CD4-positive, alpha-beta T cell treated with Interleukin-6 for 4 hours (primary cell): ENCODE measurements around the gene CDC42.
A peak's percentile ranks its signal among the peaks of the same experiment; 100 is the strongest.

Source experiments
- DNase-seq: peaks from one replicate; pipeline ENCODE4 v3.0.0-alpha.2; 2020; ENCODE audit warnings: mixed read lengths

CDC42 gene

GRCh38 chr1:22076346-22076745 lies 23.8 kb downstream of the CDC42 start:
- no peak for DNase-seq

GRCh38 chr1:22077728-22078127 lies 25.2 kb downstream of the CDC42 start:
- no peak for DNase-seq

DNA sequence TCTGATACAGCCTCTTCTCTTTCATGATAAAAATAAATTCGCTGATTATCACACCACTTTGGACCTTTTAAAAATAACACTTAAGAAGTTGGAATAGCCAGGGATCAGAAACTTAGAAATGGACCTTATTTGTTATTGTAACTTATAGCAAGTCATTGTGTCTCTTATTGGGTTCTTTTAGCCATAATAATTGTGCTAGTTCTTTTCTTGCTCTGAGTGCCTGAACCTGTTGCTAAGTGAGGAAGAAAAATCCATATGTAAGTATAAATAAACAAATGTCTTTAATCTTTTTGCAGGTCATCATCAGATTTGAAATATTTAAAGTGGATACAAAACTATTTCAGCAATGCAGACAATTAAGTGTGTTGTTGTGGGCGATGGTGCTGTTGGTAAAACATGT lies 25.6 kb downstream of the CDC42 start:
- no peak for DNase-seq

GRCh38 chr1:22080191-22080590 lies 27.7 kb downstream of the CDC42 start:
- DNase-seq = no peak

GRCh38 chr1:22088331-22088730 lies 35.8 kb downstream of the CDC42 start:
- no peak for DNase-seq

DNA sequence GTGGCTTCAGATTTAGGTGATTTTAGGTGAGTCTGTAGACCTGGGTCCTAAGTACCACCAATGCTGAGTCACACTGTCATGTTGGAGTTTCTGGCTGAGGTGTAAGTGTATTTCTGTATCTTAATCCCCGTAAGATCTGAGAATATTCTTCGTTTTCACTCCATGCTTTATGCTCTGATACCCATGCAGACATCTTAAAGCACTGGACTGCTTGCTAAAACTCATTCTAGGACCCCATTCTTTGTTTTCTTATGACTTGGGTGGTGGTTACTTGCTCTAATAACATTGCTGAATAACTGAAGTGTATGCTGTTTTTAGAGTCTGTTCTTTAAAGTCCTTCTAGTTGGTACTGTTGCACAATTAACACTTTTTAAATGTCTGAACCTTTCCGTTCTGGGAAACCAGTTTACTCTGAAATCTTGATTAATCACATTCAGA lies 36.6 kb downstream of the CDC42 start:
- no peak for DNase-seq

GRCh38 chr1:22089787-22090186 lies 37.3 kb downstream of the CDC42 start:
- peak; percentile 20 for DNase-seq

DNA sequence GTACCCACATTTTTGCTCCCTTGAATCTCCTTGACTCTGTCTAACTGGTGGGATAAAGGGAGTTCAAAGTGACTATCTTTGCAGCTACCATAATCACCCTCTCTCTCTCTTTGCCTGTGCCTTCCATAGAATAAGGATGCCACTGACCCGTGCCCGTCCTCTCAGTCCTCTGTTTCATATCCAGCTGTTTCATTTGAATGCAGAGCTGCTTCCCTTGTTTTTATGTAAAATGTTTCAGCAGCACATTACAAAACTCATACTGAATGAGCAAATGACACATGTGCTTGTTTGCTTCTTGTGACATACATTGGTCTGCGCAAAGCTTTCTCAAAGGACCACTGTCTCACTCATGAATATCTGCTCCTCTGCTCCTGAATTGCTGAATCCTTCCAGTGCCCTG lies 38.4 kb downstream of the CDC42 start:
- no peak for DNase-seq

DNA sequence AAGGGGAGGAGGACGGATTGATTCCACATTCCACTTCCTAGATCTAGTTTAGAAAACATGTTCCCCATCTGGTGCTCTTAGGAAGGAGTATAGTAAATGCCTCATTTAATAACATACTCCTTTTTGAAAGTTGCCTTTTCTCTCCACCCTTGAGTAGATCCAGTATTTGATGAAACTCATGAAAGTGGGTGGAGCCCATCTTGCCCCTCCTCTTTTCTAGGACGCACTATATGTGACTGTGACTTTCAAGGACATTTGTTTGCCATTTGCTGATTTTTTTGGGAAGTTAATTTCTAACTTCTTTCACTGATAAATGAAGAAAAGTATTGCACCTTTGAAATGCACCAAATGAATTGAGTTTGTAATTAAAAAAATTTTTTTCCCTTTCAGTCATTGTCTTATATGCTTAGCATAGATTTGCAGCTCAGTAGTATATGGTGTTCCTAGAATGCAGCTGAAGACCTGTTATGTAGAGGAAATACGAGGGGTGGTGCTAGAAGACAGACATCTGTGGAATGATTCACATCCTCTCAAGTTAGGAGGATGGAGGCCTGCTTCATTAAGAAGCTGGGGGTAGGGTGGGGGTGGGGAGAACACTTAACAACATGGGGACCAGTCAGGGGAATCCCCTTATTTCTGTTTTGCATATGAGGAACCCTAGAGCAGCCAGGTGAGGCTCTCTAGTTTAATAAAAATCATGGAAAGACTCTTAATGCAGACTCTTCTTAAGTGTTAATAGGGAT lies 39.7 kb downstream of the CDC42 start:
- DNase-seq = peak; percentile 73

- DNase-seq = no peak
Observed at GRCh38 chr1:22093513-22093912, 41.0 kb downstream of the CDC42 start.

DNA sequence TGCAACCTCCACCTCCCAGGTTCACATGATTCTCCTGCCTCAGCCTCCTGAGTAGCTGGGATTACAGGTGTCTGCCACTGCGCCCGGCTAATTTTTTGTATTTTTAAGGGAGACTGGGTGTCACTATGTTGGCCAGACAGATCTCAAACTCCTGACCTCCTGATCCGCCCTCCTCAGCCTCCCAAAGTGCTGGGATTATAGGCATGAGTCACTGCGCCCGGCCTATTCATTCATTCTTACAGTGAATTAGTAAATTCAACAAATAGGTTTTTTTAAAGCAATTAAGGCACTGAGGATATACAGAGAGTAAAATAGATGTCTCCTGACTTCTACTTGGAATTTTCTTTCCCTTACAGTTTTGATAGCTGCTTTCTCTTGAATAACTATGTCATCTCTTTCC lies 43.5 kb downstream of the CDC42 start:
- DNase-seq = no peak

DNA sequence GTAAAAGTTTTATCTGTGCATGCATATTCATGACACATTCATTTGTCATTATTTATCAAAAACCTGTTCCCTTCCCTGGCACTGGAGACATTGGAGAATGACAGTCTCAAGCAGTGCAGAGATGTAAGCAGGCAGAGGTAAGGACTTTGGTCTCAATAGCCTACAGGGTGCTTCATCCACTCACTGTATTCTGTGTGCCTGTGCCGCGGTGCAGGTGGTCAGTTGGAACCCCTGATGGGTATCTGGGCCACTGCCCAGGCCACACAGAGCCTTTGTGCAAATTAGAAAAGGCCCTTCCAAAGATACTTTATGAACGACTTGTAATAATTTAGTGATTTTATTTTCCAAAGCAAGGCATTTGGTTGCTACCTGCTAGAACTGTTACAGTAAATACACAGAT lies 44.0 kb downstream of the CDC42 start:
- no peak for DNase-seq

DNA sequence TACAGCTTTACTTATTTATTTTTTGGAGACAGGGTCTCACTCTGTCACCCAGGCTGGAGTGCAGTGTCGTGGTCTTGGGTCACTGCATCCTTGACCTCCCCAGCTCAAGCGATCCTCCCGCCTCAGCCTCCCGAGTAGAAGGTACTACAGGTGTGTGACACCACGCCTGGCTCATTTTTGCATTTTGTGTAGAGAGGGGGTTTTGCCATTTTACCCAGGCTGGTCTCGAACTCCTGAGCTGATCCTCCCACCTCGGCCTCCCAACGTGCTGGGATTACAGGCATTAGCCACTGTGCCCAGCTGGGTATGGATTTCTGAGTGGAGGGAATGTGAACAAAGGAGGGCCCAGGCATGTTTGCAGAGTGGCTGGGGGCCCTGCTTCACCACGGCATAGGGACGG lies 46.2 kb downstream of the CDC42 start:
- no peak for DNase-seq

DNA sequence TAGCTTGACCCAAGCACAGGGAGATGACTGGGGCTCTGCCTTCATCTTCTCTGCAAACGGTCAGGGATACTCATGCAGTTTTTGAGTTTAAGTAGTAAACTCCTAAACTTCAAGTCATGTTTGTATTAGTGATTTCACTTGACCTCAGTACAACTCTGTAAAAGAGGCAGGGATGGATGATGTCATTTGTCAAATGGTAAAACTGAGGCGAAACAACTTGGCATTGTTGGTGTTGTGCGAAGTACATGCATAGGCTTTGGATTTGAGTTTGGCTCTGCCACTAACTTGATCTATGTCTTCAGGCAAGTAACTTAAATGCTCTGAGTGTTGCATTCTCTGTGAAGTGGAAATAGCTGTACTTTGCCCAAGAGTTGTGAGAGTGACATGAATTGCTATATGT lies 47.7 kb downstream of the CDC42 start:
- DNase-seq = no peak

DNA sequence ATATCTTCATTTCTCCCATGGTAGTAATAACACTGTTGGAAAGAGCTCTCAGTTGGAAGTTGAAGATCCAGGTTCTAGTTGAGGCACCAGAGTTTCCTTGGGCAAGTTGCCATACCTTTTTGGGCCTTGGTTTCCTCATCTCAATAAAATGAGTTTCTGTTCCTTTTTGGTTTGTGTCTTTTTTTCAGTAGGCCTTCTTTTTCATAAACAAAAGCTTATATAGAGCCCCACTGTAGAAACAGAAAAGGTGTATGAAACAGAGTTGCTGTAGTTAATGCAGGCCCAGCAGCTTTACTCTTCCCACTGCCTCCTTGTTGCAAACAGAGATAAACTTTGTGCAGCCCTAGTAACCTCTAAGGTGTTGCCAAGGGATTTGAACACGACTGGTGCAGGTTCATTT lies 48.7 kb downstream of the CDC42 start:
- DNase-seq = no peak

GRCh38 chr1:22101995-22102394 lies 49.5 kb downstream of the CDC42 start:
- no peak for DNase-seq

- DNase-seq = no peak
Observed at GRCh38 chr1:22102746-22103145, 50.2 kb downstream of the CDC42 start.

DNA sequence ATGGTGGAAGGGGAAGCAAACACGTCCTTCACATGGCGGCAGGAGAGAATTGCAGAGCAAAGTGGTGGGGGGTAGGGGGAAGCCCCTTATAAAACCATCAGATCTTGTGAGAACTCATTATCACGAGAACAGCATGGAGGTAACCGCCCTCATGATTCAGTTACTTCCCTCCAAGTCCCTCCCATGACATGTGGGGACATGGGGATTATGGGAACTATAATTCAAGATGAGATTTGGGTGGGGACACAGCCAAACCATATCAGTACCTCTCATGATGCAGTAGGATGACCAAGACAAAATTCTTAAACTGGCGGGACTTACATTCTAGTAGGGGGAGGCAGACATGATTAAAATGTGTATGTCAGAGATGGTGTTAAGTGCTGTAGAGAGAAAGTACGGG lies 51.6 kb downstream of the CDC42 start:
- no peak for DNase-seq

DNA sequence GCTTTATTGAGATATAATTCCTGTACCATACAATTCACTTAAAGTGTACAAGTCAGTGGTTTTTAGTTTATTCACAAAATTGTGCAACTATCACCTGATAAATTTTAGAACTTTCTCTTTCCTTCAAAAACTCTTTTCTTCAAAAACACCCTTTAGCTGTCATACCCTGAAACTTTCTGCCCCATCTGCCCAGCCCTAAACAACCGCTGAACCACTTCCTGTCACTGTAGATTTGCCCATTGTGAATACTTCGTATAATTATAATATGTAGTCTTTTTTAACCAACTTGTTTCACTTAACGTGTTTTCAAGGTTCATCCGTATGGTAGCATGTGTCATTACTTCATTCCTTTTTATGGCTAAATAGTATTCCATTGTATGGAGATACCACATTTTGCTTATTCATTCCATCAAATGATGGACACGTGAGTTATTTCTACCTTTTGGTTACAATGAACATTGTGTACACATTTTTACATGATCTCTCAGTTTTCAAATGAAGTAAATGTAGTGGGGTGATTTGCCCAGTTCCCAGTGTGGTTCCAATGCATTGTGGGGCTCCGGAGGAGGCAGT lies 52.4 kb downstream of the CDC42 start:
- DNase-seq = peak; percentile 50

DNA sequence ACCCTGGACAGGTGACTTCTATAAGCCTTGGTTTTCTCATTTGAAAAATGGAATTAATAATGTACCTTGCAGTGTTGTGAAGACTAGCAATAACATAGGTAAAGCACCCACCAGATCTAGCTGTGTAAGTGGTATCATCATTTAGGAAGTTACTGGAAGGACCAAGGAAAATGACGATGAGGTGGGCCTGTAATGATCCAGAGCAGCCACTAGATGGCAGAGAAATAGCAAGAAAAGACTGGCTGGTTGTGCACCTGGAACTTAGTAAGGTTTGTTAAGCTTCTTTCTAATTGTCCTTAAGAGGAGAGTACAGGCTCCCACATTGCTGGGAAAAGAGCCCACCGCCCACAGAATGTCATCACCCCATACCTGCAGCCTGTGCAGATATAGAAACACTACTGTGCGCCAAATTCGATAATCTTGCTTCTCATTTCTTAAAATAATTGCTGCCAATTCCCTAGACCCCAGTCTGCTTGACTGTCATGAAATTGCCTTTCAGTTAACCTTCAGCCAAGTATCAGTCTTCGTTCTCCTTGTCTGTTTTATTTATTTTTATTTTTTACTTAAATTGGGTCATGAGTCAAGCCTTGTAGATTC lies 53.2 kb downstream of the CDC42 start:
- peak; percentile 45 for DNase-seq

DNA sequence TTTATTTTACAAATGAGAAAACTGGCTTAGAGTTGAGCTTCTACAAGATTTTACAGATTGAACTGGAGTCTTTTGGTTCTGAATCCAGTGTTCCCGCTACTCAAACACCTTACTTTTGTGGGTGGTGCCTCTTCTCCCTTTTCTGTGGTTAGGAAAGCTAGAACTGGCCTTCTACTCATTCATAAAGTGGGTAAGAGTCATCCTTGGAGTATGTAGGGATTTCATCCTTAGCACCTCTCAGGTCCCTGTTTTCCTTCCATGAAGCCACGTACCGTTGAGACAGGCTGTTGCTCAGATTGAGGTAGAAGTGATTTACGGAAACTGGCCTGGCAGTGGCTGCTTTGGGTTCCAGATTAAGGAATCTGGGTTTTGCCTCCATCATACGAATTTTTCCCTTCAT lies 54.6 kb downstream of the CDC42 start:
- no peak for DNase-seq

DNA sequence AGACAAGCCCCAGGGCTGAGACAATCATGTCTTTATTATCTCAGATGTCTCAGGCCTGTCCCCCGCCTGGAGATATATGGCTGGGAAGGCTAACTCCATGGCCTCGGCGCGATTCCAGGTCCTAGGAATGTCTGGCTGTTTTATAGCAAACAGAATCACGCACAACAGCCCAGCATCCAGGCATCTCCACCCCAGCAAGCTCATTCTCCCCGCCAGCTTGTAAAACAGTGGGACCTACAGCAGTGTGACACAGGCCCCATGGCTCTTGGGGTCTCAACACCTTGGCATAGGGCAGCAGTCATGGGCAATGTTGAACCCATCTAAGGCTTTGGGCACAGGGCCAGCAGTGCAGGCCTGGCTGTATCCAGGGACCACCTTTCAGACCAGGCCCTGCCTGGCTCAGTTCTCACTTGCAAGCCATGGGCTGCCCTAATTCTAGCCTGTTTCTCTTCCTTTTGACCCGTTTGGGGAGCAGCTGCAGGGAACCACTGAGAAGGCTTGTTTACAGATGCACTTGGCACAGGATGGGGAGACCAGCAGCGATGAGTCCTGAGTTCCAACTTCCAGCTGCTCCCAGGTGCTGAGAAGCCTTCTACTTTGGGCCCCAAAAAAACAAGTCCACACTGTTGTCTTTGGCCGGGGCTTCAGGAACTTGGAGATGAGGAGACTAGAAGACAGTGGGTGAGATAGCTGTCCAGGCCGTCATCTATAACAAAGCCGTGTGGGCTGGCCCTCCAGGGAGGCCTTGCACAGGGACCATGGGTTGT lies 56.0 kb downstream of the CDC42 start:
- DNase-seq = no peak

DNA sequence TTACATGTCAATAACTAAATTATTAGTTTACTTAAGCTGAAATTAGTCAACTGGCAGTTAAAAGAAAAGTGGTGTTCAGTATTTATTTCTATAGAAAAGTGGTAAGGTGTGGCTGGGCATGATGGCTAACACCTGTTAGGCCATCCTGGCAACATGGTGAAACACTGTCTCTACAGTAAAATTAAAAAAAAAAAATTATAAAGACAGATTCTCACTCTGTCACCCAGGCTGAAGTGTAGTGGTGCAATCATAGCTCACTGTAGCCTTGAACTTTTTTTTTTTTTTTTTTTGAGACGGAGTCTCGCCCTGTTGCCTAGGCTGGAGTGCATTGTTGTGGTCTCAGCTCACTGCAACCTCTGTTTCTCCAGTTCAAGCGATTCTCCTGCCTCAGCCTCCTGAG lies 57.5 kb downstream of the CDC42 start:
- DNase-seq = no peak

DNA sequence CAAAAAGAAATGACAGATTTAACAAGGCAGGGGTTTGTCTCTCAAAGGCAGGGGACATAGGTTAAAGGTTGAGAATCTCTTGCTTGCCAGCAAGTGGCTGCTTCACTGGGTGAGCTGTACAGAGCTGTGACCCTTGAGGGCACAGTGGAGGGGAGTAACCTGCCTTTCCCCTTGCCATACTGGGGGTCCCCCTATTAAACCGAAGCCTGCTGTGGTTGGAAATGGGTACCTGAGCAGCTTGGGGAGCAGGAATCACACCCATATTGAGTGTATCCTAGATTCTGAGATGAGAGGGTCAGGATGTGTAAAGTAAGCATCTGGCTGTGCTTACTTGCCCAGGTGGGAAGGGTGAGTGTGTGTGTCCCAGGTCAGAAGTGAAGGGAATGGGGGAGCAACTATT lies 58.6 kb downstream of the CDC42 start:
- no peak for DNase-seq
